Body of pancreas (tissue), 4 donors: ENCODE results near the gene MMP24OS.

Source experiments
- CTCF ChIP-seq, 7 experiments: fragments of 450-650 bp in 4 of 7; fragments of 200-600 bp in 3 of 7; sonication (generic) in 3 of 7; IDR thresholded peaks; one replicate each; pipeline ENCODE4 v1.5.1; 2016 to 2019; ENCODE audit warnings: antibody characterized with exemption in 7 of 7
- POLR2A ChIP-seq, 3 donors: fragments of 450-650 bp; IDR thresholded peaks; one replicate each; pipeline ENCODE4 v1.6.1; 2016; ENCODE audit warnings: antibody characterized with exemption in 3 of 3, mild to moderate bottlenecking in 2 of 3

- TF ChIP-seq POLR2A (IDR thresholded peaks at IDR 0.05): no peak
- TF ChIP-seq CTCF (IDR thresholded peaks at IDR 0.05): no peak
Measured at GRCh38 chr20:35238735-35239134, 39.2 kb downstream of the MMP24OS start.
